SK-N-MC (cell line): ENCODE data around the gene HOXD8.

ENCODE experiments used
- EZH2 ChIP-seq: fragments of 200-600 bp; sonication (generic); IDR thresholded peaks from one replicate; pipeline ENCODE4 v1.6.1; 2017; ENCODE audit warnings: antibody characterized with exemption
- FOXP2 ChIP-seq: optimal IDR thresholded peaks from 2 replicates; pipeline ENCODE3; 2011; ENCODE audit warnings: mild to moderate bottlenecking, moderate library complexity; ENCODE audit not compliant: insufficient read depth; ENCODE audit errors: extremely low read length, control extremely low read depth
- POLR2AphosphoS5 ChIP-seq: IDR thresholded peaks from 2 replicates; pipeline ENCODE4 v1.6.1; 2012; ENCODE audit warnings: mild to moderate bottlenecking, low read depth, low read length, borderline replicate concordance

DNA sequence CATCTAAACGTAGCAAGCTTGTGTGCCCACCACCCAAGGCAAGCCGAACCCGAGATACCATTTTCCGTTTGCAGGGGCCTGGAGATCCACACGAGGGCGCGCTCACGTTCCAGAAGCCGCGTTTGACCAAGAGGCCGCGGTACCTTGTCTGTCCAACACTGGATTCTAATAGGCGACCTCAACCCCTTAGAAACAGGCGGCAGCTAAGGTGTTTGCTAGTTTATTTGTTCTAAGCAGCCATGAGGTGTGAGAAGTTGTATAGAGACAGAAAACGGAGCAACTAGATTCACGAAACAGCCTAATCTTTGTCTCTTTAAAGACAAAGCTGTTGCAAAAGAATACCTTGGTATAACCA, 18.2 kb upstream of the HOXD8 start:
- TF ChIP-seq POLR2AphosphoS5 (no peak), EZH2 (no peak), FOXP2 (no peak)
